Measurements from ENCODE around the gene GRIP2. TPM values are rescaled to one million over a fixed set of nuclear protein-coding genes. Genes with fewer than 3 reads are reported as not detected.

GRIP2 gene
- total RNA-seq, 3 donors from 2014 or later (not counting 1 experiment from before 2014, with no cell fraction given), result not detected

GRCh38 chr3:14494279-14494972 is 45.7 kb downstream of the GRIP2 start:
- intact Hi-C loops (cut with micrococcal nuclease), result no loop called here
- no peak for ATAC-seq
- 95% methylated on average over 17 of the region's 17 CpGs for WGBS (ENCODE audit: insufficient coverage)

GRCh38 chr3:14492948-14493881 is 46.9 kb downstream of the GRIP2 start:
- no peak for DNase-seq
- no peaks in the 10 kb centered on the region for H3K4me1 Mint-ChIP-seq
- no peaks in the 10 kb centered on the region for H3K9me3 Mint-ChIP-seq
- no peak overlapping the region for H3K4me3 ChIP-seq (ENCODE audit: low read length)
- no peak for TF ChIP-seq CTCF (IDR thresholded peaks at IDR 0.05)
- WGBS (ENCODE audit: insufficient coverage), result 95% methylated on average over 31 of the region's 31 CpGs
- no peak overlapping the region for H3K4me3 Mint-ChIP-seq
- intact Hi-C loops (cut with micrococcal nuclease), result no loop called here
- H3K36me3 Mint-ChIP-seq, result no peaks in the 10 kb centered on the region
- no peaks in the 10 kb centered on the region for H3K9me3 ChIP-seq (ENCODE audit: control insufficient read depth, insufficient read depth, low read length)
- H3K27me3 ChIP-seq (ENCODE audit: control insufficient read depth, insufficient read depth, low read length), result no peaks in the 10 kb centered on the region
- no peaks in the 10 kb centered on the region for H3K4me1 ChIP-seq (ENCODE audit: control insufficient read depth, insufficient read depth, low read length)
- H3K27ac ChIP-seq (ENCODE audit: low read length), result no peak overlapping the region
- H3K27ac Mint-ChIP-seq, result no peak overlapping the region
- peaks cover 7% of the 10 kb centered on the region for H3K36me3 ChIP-seq (ENCODE audit: control insufficient read depth, insufficient read depth, low read length)
- H3K27me3 Mint-ChIP-seq (ENCODE audit: low read depth in 2 of 2), result peaks cover 0 to 6% of the 10 kb centered on the region in 2 donors
- no peak for ATAC-seq

More at GRCh38 chr3:14494279-14494972, 45.7 kb downstream of the GRIP2 start:
- Mint-ChIP-seq H3K4me3 (no peak overlapping the region), H3K4me1 (no peaks in the 10 kb centered on the region), H3K27ac (no peak overlapping the region), H3K36me3 (no peaks in the 10 kb centered on the region), H3K27me3 (ENCODE audit: low read depth in 2 of 2) (peaks cover 6 to 7% of the 10 kb centered on the region in 2 donors), H3K9me3 (no peaks in the 10 kb centered on the region)
- TF ChIP-seq CTCF (IDR thresholded peaks at IDR 0.05), result no peak
- no peak overlapping the region for H3K4me3 ChIP-seq (ENCODE audit: low read length)
- peaks cover 4% of the 10 kb centered on the region for H3K36me3 ChIP-seq (ENCODE audit: control insufficient read depth, insufficient read depth, low read length)
- DNase-seq, result no peak
- no peaks in the 10 kb centered on the region for H3K27me3 ChIP-seq (ENCODE audit: control insufficient read depth, insufficient read depth, low read length)
- H3K27ac ChIP-seq (ENCODE audit: low read length), result no peak overlapping the region
- no peaks in the 10 kb centered on the region for H3K9me3 ChIP-seq (ENCODE audit: control insufficient read depth, insufficient read depth, low read length)
- no peaks in the 10 kb centered on the region for H3K4me1 ChIP-seq (ENCODE audit: control insufficient read depth, insufficient read depth, low read length)

GRCh38 chr3:14491396-14492190 is 48.5 kb downstream of the GRIP2 start:
- Mint-ChIP-seq H3K4me3 (no peak overlapping the region), H3K36me3 (no peaks in the 10 kb centered on the region), H3K9me3 (no peaks in the 10 kb centered on the region), H3K27me3 (ENCODE audit: low read depth in 2 of 2) (no peaks in the 10 kb centered on the region), H3K27ac (no peak overlapping the region), H3K4me1 (no peaks in the 10 kb centered on the region)
- WGBS (ENCODE audit: insufficient coverage), result 93% methylated on average over 17 of the region's 17 CpGs
- H3K9me3 ChIP-seq (ENCODE audit: control insufficient read depth, insufficient read depth, low read length), result no peaks in the 10 kb centered on the region
- TF ChIP-seq CTCF (IDR thresholded peaks at IDR 0.05), result no peak
- no peak for DNase-seq
- no peaks in the 10 kb centered on the region for H3K27me3 ChIP-seq (ENCODE audit: control insufficient read depth, insufficient read depth, low read length)
- peaks cover 10% of the 10 kb centered on the region for H3K36me3 ChIP-seq (ENCODE audit: control insufficient read depth, insufficient read depth, low read length)
- H3K27ac ChIP-seq (ENCODE audit: low read length), result no peak overlapping the region
- no peak overlapping the region for H3K4me3 ChIP-seq (ENCODE audit: low read length)
- intact Hi-C loops (cut with micrococcal nuclease), result no loop called here
- H3K4me1 ChIP-seq (ENCODE audit: control insufficient read depth, insufficient read depth, low read length), result no peaks in the 10 kb centered on the region
- ATAC-seq, result no peak

Measured in natural killer cell (primary cell).